ENCODE data around the gene NID1. TPM values are rescaled to one million over a fixed set of nuclear protein-coding genes. Genes with fewer than 3 reads are reported as not detected.
"Not testable (repeated sequence)": the region's sequence is repeated elsewhere in the genome, so short reads cannot be mapped to it uniquely, and the experiment has no call there.

The NID1 gene
- total RNA-seq, 2 donors from 2014 or later = 95.1 to 112 TPM

DNA sequence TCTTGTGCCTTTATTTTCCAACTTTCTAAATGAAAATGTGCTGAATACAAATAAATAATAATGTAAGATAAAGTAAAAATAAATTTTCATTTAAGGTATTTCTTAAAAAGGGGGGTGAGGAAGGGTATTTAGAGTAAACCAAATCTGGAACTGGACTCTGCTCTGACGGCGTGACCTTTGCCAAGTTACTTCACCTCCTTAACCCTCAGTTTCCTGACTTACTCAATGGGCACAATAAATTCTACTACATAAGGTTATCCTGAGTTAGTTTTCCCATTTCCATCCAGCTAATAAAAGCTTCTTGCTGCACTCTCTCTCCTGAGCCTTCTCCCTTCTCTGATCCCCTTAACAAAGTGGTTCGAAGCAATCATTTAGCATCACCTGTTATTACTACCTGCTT is 93.9 kb downstream of the NID1 start:
- peak overlapping the region; percentile 89 to 93 for H3K27ac ChIP-seq

DNA sequence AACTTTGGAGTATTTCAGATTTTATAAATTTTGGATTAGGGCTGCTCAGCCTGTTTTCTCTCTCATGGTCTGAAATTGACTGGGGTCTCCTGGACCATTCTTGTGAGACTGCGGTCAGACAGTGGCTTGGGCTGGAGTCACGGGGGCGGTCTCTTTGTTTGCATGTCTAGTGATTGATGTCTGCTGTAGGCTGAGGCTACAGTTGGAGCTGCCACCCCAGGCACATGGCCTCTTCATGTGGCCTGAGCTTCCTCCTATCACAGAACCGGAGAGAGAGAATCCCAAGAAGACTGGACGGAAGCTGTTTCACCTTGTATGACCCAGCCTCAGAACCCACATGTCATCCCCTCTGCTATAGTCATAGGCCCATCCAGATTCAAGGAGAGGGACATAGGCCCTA is 96.1 kb downstream of the NID1 start:
- Histone ChIP-seq H3K36me3 (no peaks in the 10 kb centered on the region), H3K4me3 (no peak overlapping the region), H3K27me3 (no peaks in the 10 kb centered on the region), H3K27ac (no peak overlapping the region), H3K9me3 (no peaks in the 10 kb centered on the region), H3K4me1 (peaks cover 0 to 22% of the 10 kb centered on the region in 2 donors)
- TF ChIP-seq, protein P1, sequence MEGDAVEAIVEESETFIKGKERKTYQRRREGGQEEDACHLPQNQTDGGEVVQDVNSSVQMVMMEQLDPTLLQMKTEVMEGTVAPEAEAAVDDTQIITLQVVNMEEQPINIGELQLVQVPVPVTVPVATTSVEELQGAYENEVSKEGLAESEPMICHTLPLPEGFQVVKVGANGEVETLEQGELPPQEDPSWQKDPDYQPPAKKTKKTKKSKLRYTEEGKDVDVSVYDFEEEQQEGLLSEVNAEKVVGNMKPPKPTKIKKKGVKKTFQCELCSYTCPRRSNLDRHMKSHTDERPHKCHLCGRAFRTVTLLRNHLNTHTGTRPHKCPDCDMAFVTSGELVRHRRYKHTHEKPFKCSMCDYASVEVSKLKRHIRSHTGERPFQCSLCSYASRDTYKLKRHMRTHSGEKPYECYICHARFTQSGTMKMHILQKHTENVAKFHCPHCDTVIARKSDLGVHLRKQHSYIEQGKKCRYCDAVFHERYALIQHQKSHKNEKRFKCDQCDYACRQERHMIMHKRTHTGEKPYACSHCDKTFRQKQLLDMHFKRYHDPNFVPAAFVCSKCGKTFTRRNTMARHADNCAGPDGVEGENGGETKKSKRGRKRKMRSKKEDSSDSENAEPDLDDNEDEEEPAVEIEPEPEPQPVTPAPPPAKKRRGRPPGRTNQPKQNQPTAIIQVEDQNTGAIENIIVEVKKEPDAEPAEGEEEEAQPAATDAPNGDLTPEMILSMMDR (IDR thresholded peaks at IDR 0.05) = no peak
- DNase-seq (ENCODE audit: low spot score) = no peak

More for the DNA sequence above, 93.9 kb downstream of the NID1 start:
- TF ChIP-seq, protein P1 (IDR thresholded peaks at IDR 0.05) = no peak
- H3K4me1 ChIP-seq = peaks cover 0 to 22% of the 10 kb centered on the region in 2 donors
- no peaks in the 10 kb centered on the region for H3K9me3 ChIP-seq
- H3K36me3 ChIP-seq = peaks cover 14% of the 10 kb centered on the region
- H3K27me3 ChIP-seq = no peaks in the 10 kb centered on the region
- peak overlapping the region in 1 of 2 donors; percentile 46 for H3K4me3 ChIP-seq
- no peak for DNase-seq (ENCODE audit: low spot score)

DNA sequence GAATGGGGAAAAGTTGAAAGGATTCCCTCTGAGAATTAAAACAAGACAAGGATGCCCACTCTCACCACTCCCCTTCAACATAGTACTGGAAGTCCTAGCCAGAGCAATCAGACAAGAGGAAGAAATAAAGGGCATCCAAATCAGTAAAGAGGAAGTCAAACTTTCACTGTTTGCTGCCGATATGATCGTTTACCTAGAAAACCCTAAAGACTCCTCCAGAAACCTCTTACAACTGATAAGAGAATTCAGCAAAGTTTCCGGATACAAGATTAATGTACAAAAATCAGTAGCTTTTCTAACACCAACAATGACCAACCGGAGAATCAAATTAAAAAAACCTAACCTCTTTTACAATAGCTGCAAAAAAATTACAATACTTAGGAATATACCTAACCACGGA is 98.8 kb downstream of the NID1 start:
- not testable (repeated sequence) for H3K4me3 ChIP-seq; H3K9me3 ChIP-seq; DNase-seq (ENCODE audit: low spot score); H3K4me1 ChIP-seq; H3K36me3 ChIP-seq; H3K27me3 ChIP-seq; H3K27ac ChIP-seq

DNA sequence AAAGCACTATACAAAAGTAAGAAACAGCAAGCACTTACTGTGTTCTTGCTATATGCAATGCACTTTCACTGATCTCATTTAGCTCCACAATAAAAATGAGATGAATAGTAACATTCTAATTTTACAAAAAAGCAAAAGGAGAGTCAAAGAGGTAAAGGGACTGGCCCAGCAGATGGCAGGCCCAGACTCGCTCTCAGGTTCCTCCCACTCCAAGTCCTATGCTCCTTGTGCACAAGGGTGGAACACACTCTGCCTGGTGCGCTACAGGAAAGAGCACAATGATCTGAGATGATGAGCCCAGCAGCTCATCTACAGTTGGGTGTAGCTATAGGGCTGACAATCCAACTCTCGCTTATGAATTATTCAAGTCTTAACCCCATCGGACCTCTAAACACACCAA is 104.1 kb downstream of the NID1 start:
- no peak for DNase-seq (ENCODE audit: low spot score)

DNA sequence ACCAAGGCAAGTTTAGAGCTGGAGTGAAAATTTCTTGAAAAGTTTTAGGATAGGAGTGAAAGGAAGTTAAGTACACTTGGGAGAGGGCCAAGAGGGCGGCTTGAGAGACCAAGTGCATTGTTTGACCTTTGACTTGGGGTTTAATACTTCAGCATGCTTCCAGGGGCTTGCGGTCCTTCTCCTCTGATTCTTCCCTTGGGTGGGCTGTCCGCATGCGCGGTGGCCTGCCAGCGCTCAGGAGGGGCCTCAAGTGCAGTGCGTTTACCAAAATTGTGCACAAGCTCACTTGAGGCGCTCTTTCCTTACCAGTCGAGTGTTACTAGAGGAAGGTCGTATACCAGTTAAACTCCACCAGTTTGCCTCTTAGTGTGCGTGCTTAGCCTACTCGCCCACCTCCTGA is 106.9 kb downstream of the NID1 start:
- Histone ChIP-seq H3K27me3 (no peaks in the 10 kb centered on the region), H3K4me3 (no peak overlapping the region), H3K4me1 (no peaks in the 10 kb centered on the region), H3K27ac (no peak overlapping the region), H3K9me3 (no peaks in the 10 kb centered on the region), H3K36me3 (no peaks in the 10 kb centered on the region)
- TF ChIP-seq, protein P1 (IDR thresholded peaks at IDR 0.05) = no peak
- no peak for DNase-seq (ENCODE audit: low spot score)

More for the DNA sequence above, 104.1 kb downstream of the NID1 start:
- Histone ChIP-seq H3K9me3 (no peaks in the 10 kb centered on the region), H3K4me1 (no peaks in the 10 kb centered on the region), H3K4me3 (no peak overlapping the region), H3K36me3 (no peaks in the 10 kb centered on the region), H3K27me3 (no peaks in the 10 kb centered on the region), H3K27ac (no peak overlapping the region)
- TF ChIP-seq, protein P1 (IDR thresholded peaks at IDR 0.05) = no peak

DNA sequence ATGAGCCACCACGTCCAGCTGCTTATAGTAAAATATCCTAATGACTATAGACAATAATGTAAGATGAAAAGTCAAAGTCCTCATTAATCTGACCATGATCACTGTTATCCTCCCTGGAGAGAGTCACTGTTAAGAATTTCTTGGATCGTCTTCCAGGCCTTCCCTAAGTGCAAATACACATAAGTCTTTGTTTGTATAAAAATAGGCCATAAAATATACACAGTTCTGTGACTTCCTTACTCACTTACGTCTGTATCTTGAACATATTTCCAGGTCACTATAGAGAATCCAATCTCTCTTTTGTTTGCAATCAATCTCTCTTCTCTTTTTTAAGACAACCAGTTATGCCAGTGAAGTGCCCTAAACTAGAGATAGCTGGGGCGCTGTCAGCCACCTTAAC is 109.1 kb downstream of the NID1 start:
- no peak for DNase-seq (ENCODE audit: low spot score)
- Histone ChIP-seq H3K27me3 (no peaks in the 10 kb centered on the region), H3K4me1 (no peaks in the 10 kb centered on the region), H3K27ac (no peak overlapping the region), H3K9me3 (no peaks in the 10 kb centered on the region), H3K36me3 (no peaks in the 10 kb centered on the region), H3K4me3 (no peak overlapping the region)
- TF ChIP-seq, protein P1 (IDR thresholded peaks at IDR 0.05) = no peak

Data from right atrium auricular region (tissue), 2 donors.